IMR-90 (cell line): ENCODE data around the gene TRIM46. TPM values are rescaled to one million over a fixed set of nuclear protein-coding genes. Genes with fewer than 3 reads are reported as not detected.
"Not testable (repeated sequence)": the region's sequence is repeated elsewhere in the genome, so short reads cannot be mapped to it uniquely, and the experiment has no call there.

Experiments
- ATAC-seq: fragments of 200-7000 bp; cut with Tn5 transposase; 2 replicates; pipeline ENCODE4 v1.9.1; 2020; ENCODE audit warnings: low read depth, mild to moderate bottlenecking, moderate library complexity
- BruUV-seq: library from RNA; stranded (reverse); fragments of 400-500 nt; replicated peaks from 2 replicates; lab custom pipeline; 2021; lab: Mats Ljungman, UMichigan
- CTCF ChIA-PET: fragments of 300-600 bp; formaldehyde crosslinking; extraction: SDS; loops from one replicate; lab custom pipeline; 2021; ENCODE audit warnings: antibody characterized with exemption; lab: Yijun Ruan, JAX
- POLR2A ChIA-PET: fragments of 300-600 bp; sonication (Branson Sonifier 250); formaldehyde crosslinking; loops from one replicate; lab custom pipeline; 2022; ENCODE audit warnings: antibody characterized with exemption; ENCODE audit not compliant: unreplicated experiment; lab: Charles Lee
- DNase-seq: peaks from one replicate; pipeline ENCODE4 v3.0.0; 2013
- H2AFZ ChIP-seq: replicated peaks from 2 replicates; pipeline ENCODE3; 2013; ENCODE audit warnings: low read length, mild to moderate bottlenecking; ENCODE audit not compliant: poor library complexity
- H2AK5ac ChIP-seq: 2 replicates; pipeline ENCODE4 v1.6.1; 2013; ENCODE audit warnings: low read depth, low read length, inconsistent platforms
- H2AK9ac ChIP-seq: replicated peaks from 2 replicates; pipeline ENCODE3; 2013; ENCODE audit warnings: mild to moderate bottlenecking, low read depth, low read length, moderate library complexity; ENCODE audit not compliant: poor library complexity
- H2BK120ac ChIP-seq: 2 replicates; pipeline ENCODE4 v1.6.1; 2013; ENCODE audit warnings: low read depth, low read length, inconsistent platforms
- H2BK15ac ChIP-seq: 3 replicates; pipeline ENCODE4 v1.6.1; 2013; ENCODE audit warnings: low read depth, low read length, inconsistent platforms
- H2BK20ac ChIP-seq: 2 replicates; pipeline ENCODE4 v1.6.1; 2013; ENCODE audit warnings: low read depth, mild to moderate bottlenecking, inconsistent platforms, low read length, moderate library complexity
- H2BK5ac ChIP-seq: 2 replicates; pipeline ENCODE4 v1.6.1; 2013; ENCODE audit warnings: mild to moderate bottlenecking, low read depth, low read length, inconsistent platforms; ENCODE audit not compliant: poor library complexity, severe bottlenecking
- H3K14ac ChIP-seq: replicated peaks from 2 replicates; pipeline ENCODE4 v1.6.1; 2013; ENCODE audit warnings: low read depth, low read length, inconsistent platforms
- H3K18ac ChIP-seq: 2 replicates; pipeline ENCODE4 v1.6.1; 2013; ENCODE audit warnings: low read depth, low read length, control low read depth
- H3K23ac ChIP-seq: 2 replicates; pipeline ENCODE4 v1.6.1; 2013; ENCODE audit warnings: low read depth, low read length, inconsistent platforms
- H3K27ac ChIP-seq: 2 replicates; pipeline ENCODE4 v1.5.1; 2013; ENCODE audit warnings: mild to moderate bottlenecking, control low read depth, low read length; ENCODE audit not compliant: insufficient read depth
- H3K27me3 ChIP-seq: 2 replicates; pipeline ENCODE4 v1.6.1; 2013; ENCODE audit warnings: low read length; ENCODE audit not compliant: control insufficient read depth, insufficient read depth
- H3K36me3 ChIP-seq: 2 replicates; pipeline ENCODE4 v1.6.1; 2013; ENCODE audit warnings: low read length, mixed read lengths; ENCODE audit not compliant: control insufficient read depth, insufficient read depth
- H3K4ac ChIP-seq: 2 replicates; pipeline ENCODE4 v1.6.1; 2013; ENCODE audit warnings: low read depth, low read length, inconsistent platforms
- H3K4me1 ChIP-seq: 2 replicates; pipeline ENCODE4 v1.6.1; 2013; ENCODE audit warnings: low read length, mixed read lengths; ENCODE audit not compliant: control insufficient read depth, insufficient read depth
- H3K4me2 ChIP-seq: 2 replicates; pipeline ENCODE4 v1.6.1; 2013; ENCODE audit warnings: low read depth, mild to moderate bottlenecking, control low read depth, low read length, moderate library complexity
- H3K4me3 ChIP-seq: 2 replicates; pipeline ENCODE4 v1.5.1; 2013; ENCODE audit warnings: low read depth, mild to moderate bottlenecking, control low read depth, low read length, moderate library complexity; ENCODE audit not compliant: insufficient read depth
- H3K56ac ChIP-seq: 2 replicates; pipeline ENCODE4 v1.6.1; 2013; ENCODE audit warnings: low read length, inconsistent platforms; ENCODE audit not compliant: insufficient read depth; ENCODE audit errors: extremely low read depth
- H3K79me1 ChIP-seq, 2 experiments: 2 replicates each; pipeline ENCODE4 v1.6.1; 2013; ENCODE audit warnings: low read length in 2 of 2, inconsistent platforms in 1 of 2, low read depth in 1 of 2
- H3K9ac ChIP-seq: 2 replicates; pipeline ENCODE4 v1.6.1; 2013; ENCODE audit warnings: low read depth, low read length, control low read depth
- H3K9me1 ChIP-seq: 2 replicates; pipeline ENCODE4 v1.6.1; 2013; ENCODE audit warnings: low read length, inconsistent platforms; ENCODE audit not compliant: insufficient read depth
- H3K9me3 ChIP-seq: 2 replicates; pipeline ENCODE4 v1.6.1; 2013; ENCODE audit warnings: low read length; ENCODE audit not compliant: control insufficient read depth, insufficient read depth
- H4K20me1 ChIP-seq: 2 replicates; pipeline ENCODE4 v1.6.1; 2013; ENCODE audit warnings: low read length, inconsistent platforms; ENCODE audit not compliant: insufficient read depth
- H4K5ac ChIP-seq: 2 replicates; pipeline ENCODE4 v1.6.1; 2013; ENCODE audit warnings: mild to moderate bottlenecking, low read depth, low read length, control low read depth
- H4K8ac ChIP-seq, 2 experiments: 2 replicates each; pipeline ENCODE4 v1.6.1; 2013; ENCODE audit warnings: low read depth in 2 of 2, low read length in 2 of 2, control low read depth in 1 of 2, inconsistent platforms in 1 of 2
- H4K91ac ChIP-seq: 2 replicates; pipeline ENCODE4 v1.6.1; 2013; ENCODE audit warnings: low read depth, low read length, inconsistent platforms; ENCODE audit not compliant: insufficient read depth
- CEBPB ChIP-seq: IDR thresholded peaks from 2 replicates; pipeline ENCODE4 v1.6.1; 2012; ENCODE audit warnings: low read depth, low read length, improper control_type of control experiment
- FOS ChIP-seq: fragments of 150-350 bp; IDR thresholded peaks from 2 replicates; pipeline ENCODE4 v1.6.1; 2016; ENCODE audit warnings: low read depth, low read length
- MXI1 ChIP-seq: IDR thresholded peaks from 2 replicates; pipeline ENCODE4 v1.6.1; 2012; ENCODE audit warnings: low read depth, mild to moderate bottlenecking, low read length, moderate library complexity, borderline replicate concordance
- NFE2L2 ChIP-seq: fragments of 150-350 bp; IDR thresholded peaks from 2 replicates; pipeline ENCODE4 v1.6.1; 2016; ENCODE audit warnings: low read depth, mild to moderate bottlenecking, low read length
- RCOR1 ChIP-seq: IDR thresholded peaks from 2 replicates; pipeline ENCODE4 v1.6.1; 2012; ENCODE audit warnings: mild to moderate bottlenecking, low read length, improper control_type of control experiment; ENCODE audit not compliant: insufficient replicate concordance
- WGBS, 2 experiments: methylation state at CpG; one replicate each; pipeline versions ENCODE4 v1.1.5 to v1.1.7; 2013; ENCODE audit warnings: missing lambda C conversion rate in 2 of 2; ENCODE audit not compliant: insufficient read length in 1 of 2; ENCODE audit errors: extremely low coverage in 2 of 2; 5-methylcytosine and 5-hydroxymethylcytosine counted together
- dilution Hi-C: fragments of 300-500 bp; cut with HindIII; formaldehyde crosslinking; loops from one replicate; pipeline ENCODE4 v1.14.3; 2018; ENCODE audit warnings: low sequenced_read_pairs; ENCODE audit not compliant: unreplicated experiment
- in situ Hi-C: fragments of 300-500 bp; cut with MboI; formaldehyde crosslinking; loops from 3 replicates; pipeline ENCODE4 v1.14.3; 2019; ENCODE audit warnings: low sequenced_read_pairs, inconsistent platforms, mixed read lengths
- intact Hi-C: fragments of 100-400 bp; cut with micrococcal nuclease; formaldehyde crosslinking; loops from 2 replicates; pipeline ENCODE4 v1.10.0; 2022
- polyA plus RNA-seq, 3 experiments: library from polyadenylated mRNA; depleted of rRNA; stranded (reverse); fragments of >200 nt; gene quantifications; 2 replicates each; pipeline ENCODE4 v1.2.3, GENCODE V29; 2012; ENCODE audit warnings: low replicate concordance in 1 of 3
- total RNA-seq: library from RNA; depleted of rRNA; stranded (reverse); fragments of >200 nt; gene quantifications from 2 replicates; pipeline ENCODE4 v1.2.3, GENCODE V29; 2012

The TRIM46 gene
- total and polyA plus RNA-seq, 2 of the 4 experiments (the other 2 are of a cell fraction) = 2.3 to 6.2 TPM

- H2BK5ac ChIP-seq = no peak overlapping the region
- H3K27ac ChIP-seq = no peak overlapping the region
- H2BK20ac ChIP-seq = no peak overlapping the region
- H4K20me1 ChIP-seq = no peaks in the 10 kb centered on the region
- H3K27me3 ChIP-seq = peaks cover 7% of the 10 kb centered on the region
- H3K18ac ChIP-seq = no peak overlapping the region
- no CpG with 5 or more reads among the region's 8 CpGs for WGBS, 2 experiments
- H2BK120ac ChIP-seq = no peak overlapping the region
- TF ChIP-seq CEBPB (no peak), MXI1 (no peak), RCOR1 (no peak), NFE2L2 (no peak), FOS (no peak)
- H3K36me3 ChIP-seq = no peaks in the 10 kb centered on the region
- no peak overlapping the region for H4K91ac ChIP-seq
- DNase-seq (no peak), ATAC-seq (no peak)
- POLR2A ChIA-PET = no interaction called here
- in situ Hi-C loops = no loop called here
- no peak overlapping the region for H3K9ac ChIP-seq
- H4K5ac ChIP-seq = no peak overlapping the region
- H3K9me1 ChIP-seq = no peaks in the 10 kb centered on the region
- no peak overlapping the region for H3K4me2 ChIP-seq
- H2AFZ ChIP-seq = no peak overlapping the region
- no peak overlapping the region for H3K4me3 ChIP-seq
- CTCF ChIA-PET = no interaction called here
- no peaks in the 10 kb centered on the region for H3K79me1 ChIP-seq
- intact Hi-C loops = no loop called here
- H2BK15ac ChIP-seq = no peak overlapping the region
- no peak overlapping the region for H2AK5ac ChIP-seq
- no peak overlapping the region for H3K23ac ChIP-seq
- H3K9me3 ChIP-seq = no peaks in the 10 kb centered on the region
- no peak overlapping the region for H3K4ac ChIP-seq
- H3K4me1 ChIP-seq = no peaks in the 10 kb centered on the region
- H3K14ac ChIP-seq = no peak overlapping the region
- no peak overlapping the region for H4K8ac ChIP-seq
- H2AK9ac ChIP-seq = no peak overlapping the region
- no peak overlapping the region for H3K56ac ChIP-seq
- dilution Hi-C loops = no loop called here
- no TSS peak for BruUV-seq
These were observed 13.5 kb upstream of the TRIM46 start for GRCh38 chr1:155160128-155160527.

GRCh38 chr1:155162631-155163030, 11.0 kb upstream of the TRIM46 start:
- H3K9ac ChIP-seq, H2BK120ac ChIP-seq, H2AFZ ChIP-seq, H4K20me1 ChIP-seq, H2AK5ac ChIP-seq, ATAC-seq, H3K4me1 ChIP-seq, H3K56ac ChIP-seq, H2BK15ac ChIP-seq, H3K9me3 ChIP-seq, H3K9me1 ChIP-seq, H3K4me2 ChIP-seq, H2BK20ac ChIP-seq, H3K27ac ChIP-seq, intact Hi-C loops, H3K23ac ChIP-seq, H3K79me1 ChIP-seq, H4K8ac ChIP-seq, H4K91ac ChIP-seq, H4K5ac ChIP-seq, in situ Hi-C loops, H3K14ac ChIP-seq, H3K4ac ChIP-seq, DNase-seq, H2AK9ac ChIP-seq, H3K36me3 ChIP-seq, dilution Hi-C loops, H3K18ac ChIP-seq, BruUV-seq, H3K4me3 ChIP-seq, H2BK5ac ChIP-seq: not testable (repeated sequence)
- peaks cover 13% of the 10 kb centered on the region for H3K27me3 ChIP-seq
- CTCF ChIA-PET = interaction anchor here (0.7 kb wide), 1 partner anchor 71 kb away, joined by 3 read pairs; no protein-coding TSS in a partner anchor
- POLR2A ChIA-PET = interaction anchor here (0.7 kb wide), 1 partner anchor 60 kb away, joined by 8 read pairs; no protein-coding TSS in a partner anchor
- 100% methylated on average over 1 of the region's 6 CpGs; no CpG with 5 or more reads in 1 of the 2 experiments for WGBS, 2 experiments
